ENCODE measurements around the gene IL22RA2. TPM values are rescaled to one million over a fixed set of nuclear protein-coding genes. Genes with fewer than 3 reads are reported as not detected.

IL22RA2 gene
- total RNA-seq, 1 experiment from 2014 or later, result not detected

- Mint-ChIP-seq H3K27me3 (ENCODE audit: low read depth) (no peaks in the 10 kb centered on the region), H3K4me3 (peak overlapping the region; percentile 88 to 95), H3K36me3 (ENCODE audit: insufficient read depth in 1 of 3, low read depth in 3 of 3) (peaks cover under 1 to 19% (median 6%) of the 10 kb centered on the region in 3 experiments; a peak in 5 of 7 replicates), H3K27ac (peak overlapping the region; percentile 63 to 96 (median 89); a peak in 6 of 7 replicates), H3K4me1 (peaks cover 27 to 39% of the 10 kb centered on the region in 2 experiments), H3K9me3 (no peaks in the 10 kb centered on the region)
- peak overlapping the region; percentile 99 for H3K4me2 ChIP-seq (ENCODE audit: insufficient read depth, insufficient read length, low read length)
- H2BK20ac ChIP-seq (ENCODE audit: low read depth, low read length, poor library complexity, severe bottlenecking), result no peak overlapping the region
- TF ChIP-seq CTCF (conservative IDR thresholded peaks at IDR 0.05), result no peak
- no peak overlapping the region for H2BK12ac ChIP-seq (ENCODE audit: insufficient read length, low read depth, low read length)
- H2BK120ac ChIP-seq (ENCODE audit: low read depth, low read length, poor library complexity, severe bottlenecking), result no peak overlapping the region
- H3K27me3 ChIP-seq (ENCODE audit: insufficient read depth, low read length), result no peaks in the 10 kb centered on the region
- peak overlapping the region; percentile 93 for H3K9ac ChIP-seq (ENCODE audit: extremely low read depth, insufficient read length, low read length)
- H3K56ac ChIP-seq (ENCODE audit: insufficient read length, low read depth, low read length), result peak overlapping the region; percentile 18
- no peak overlapping the region for H2BK5ac ChIP-seq (ENCODE audit: insufficient read length, low read length)
- no peaks in the 10 kb centered on the region for H3K9me3 ChIP-seq (ENCODE audit: control insufficient read depth, low read depth, low read length)
- peaks cover 3% of the 10 kb centered on the region; the same call in 1 of the 2 replicates for H3K4me1 ChIP-seq (ENCODE audit: insufficient read depth, low read length)
- H3K14ac ChIP-seq (ENCODE audit: insufficient read depth, low read length), result peak overlapping the region; percentile 71; the same call in 1 of the 2 replicates
- no peak overlapping the region for H3K4ac ChIP-seq (ENCODE audit: low read depth, low read length)
- H2AFZ ChIP-seq (ENCODE audit: low read length), result no peak overlapping the region
- peaks cover 21% of the 10 kb centered on the region; the same call in 1 of the 2 replicates for H3K79me2 ChIP-seq (ENCODE audit: insufficient read depth, low read length)
- H2BK15ac ChIP-seq (ENCODE audit: low read depth, low read length), result no peak overlapping the region
- H3K23ac ChIP-seq (ENCODE audit: insufficient read length, low read depth, low read length), result no peak overlapping the region
- H3K23me2 ChIP-seq (ENCODE audit: insufficient read length, low read depth, low read length, poor library complexity, severe bottlenecking), result peaks cover 11% of the 10 kb centered on the region
- no peak overlapping the region for H4K5ac ChIP-seq (ENCODE audit: insufficient read length, low read depth, low read length)
- H3K79me1 ChIP-seq (ENCODE audit: insufficient read depth, low read depth, low read length, poor library complexity, severe bottlenecking), result peaks cover 8% of the 10 kb centered on the region
- H4K91ac ChIP-seq (ENCODE audit: insufficient read length, low read depth, low read length), result no peak overlapping the region
- no CpG with 5 or more reads among the region's 13 CpGs for WGBS (ENCODE audit: extremely low coverage, insufficient read length, low lambda C conversion rate)
- no peak overlapping the region for H4K8ac ChIP-seq (replicated peaks; ENCODE audit: insufficient read length, low read depth, low read length)
- no peaks in the 10 kb centered on the region for H4K20me1 ChIP-seq (ENCODE audit: control insufficient read depth, insufficient read depth, insufficient read length)
- no peak overlapping the region for H3T11ph ChIP-seq (ENCODE audit: low read length)
- no peak for DNase-seq
- no peak overlapping the region for H3K27ac ChIP-seq (ENCODE audit: insufficient read length, low read depth, low read length)
- H3K18ac ChIP-seq (ENCODE audit: insufficient read length, low read depth, low read length), result peak overlapping the region; percentile 69
- no peak overlapping the region for H2AK5ac ChIP-seq (ENCODE audit: insufficient read length, low read length)
These were observed 45.1 kb upstream of the IL22RA2 start for GRCh38 chr6:137218473-137218916.
